ENCODE measurements around the gene HIVEP3.
A peak's percentile ranks its signal among the peaks of the same experiment; 100 is the strongest.

Gene HIVEP3

GRCh38 chr1:41805771-41806471 is 112.8 kb downstream of the HIVEP3 start:
- DNase-seq (ENCODE audit: low spot score): no peak
- Histone ChIP-seq H3K27ac (no peak overlapping the region), H3K4me3 (no peak overlapping the region)
- TF ChIP-seq CTCF (IDR thresholded peaks at IDR 0.05): no peak

GRCh38 chr1:41804176-41804575 is 114.5 kb downstream of the HIVEP3 start:
- H3K27ac ChIP-seq: no peak overlapping the region
- TF ChIP-seq CTCF (IDR thresholded peaks at IDR 0.05): no peak
- no peak for DNase-seq (ENCODE audit: low spot score)
- no peak overlapping the region for H3K4me3 ChIP-seq

- no peak for TF ChIP-seq CTCF (IDR thresholded peaks at IDR 0.05)
- Histone ChIP-seq H3K4me3 (no peak overlapping the region), H3K27ac (peak overlapping the region; percentile 7 to 60)
- DNase-seq (ENCODE audit: low spot score): no peak
Observed at GRCh38 chr1:41803656-41804055, 115.1 kb downstream of the HIVEP3 start.

- Histone ChIP-seq H3K4me3 (no peak overlapping the region), H3K27ac (peak overlapping the region; percentile 7 to 60)
- TF ChIP-seq CTCF (IDR thresholded peaks at IDR 0.05): no peak
- peak; percentile 83 for DNase-seq (ENCODE audit: low spot score)
Observed at GRCh38 chr1:41802532-41803501, 115.9 kb downstream of the HIVEP3 start.

GRCh38 chr1:41800311-41800829 is 118.4 kb downstream of the HIVEP3 start:
- H3K4me3 ChIP-seq: no peak overlapping the region
- no peak for DNase-seq (ENCODE audit: low spot score)
- no peak for TF ChIP-seq CTCF (IDR thresholded peaks at IDR 0.05)
- H3K27ac ChIP-seq: no peak overlapping the region

- no peak for DNase-seq (ENCODE audit: low spot score)
- TF ChIP-seq CTCF (IDR thresholded peaks at IDR 0.05): no peak
- Histone ChIP-seq H3K27ac (no peak overlapping the region), H3K4me3 (no peak overlapping the region)
Observed at GRCh38 chr1:41799723-41800122, 119.0 kb downstream of the HIVEP3 start.

All from coronary artery (tissue), 2 donors.